Fibroblast of pulmonary artery (primary cell): ENCODE measurements around the gene RPTOR.

Experiments
- DNase-seq: peaks from one replicate; pipeline ENCODE4 v3.0.0-alpha.2; 2010; ENCODE audit warnings: low read depth
- H3K4me3 ChIP-seq: replicated peaks from 2 replicates; pipeline ENCODE4 v1.5.1; 2011; ENCODE audit warnings: low read depth, mild to moderate bottlenecking, control low read depth, low read length, moderate library complexity
- TF ChIP-seq, protein P1 (sequence below): IDR thresholded peaks from 2 replicates; pipeline ENCODE4 v1.5.1; 2011; ENCODE audit warnings: mild to moderate bottlenecking, control low read depth, low read length, inconsistent platforms; ENCODE audit errors: missing control alignments

Gene RPTOR

DNA sequence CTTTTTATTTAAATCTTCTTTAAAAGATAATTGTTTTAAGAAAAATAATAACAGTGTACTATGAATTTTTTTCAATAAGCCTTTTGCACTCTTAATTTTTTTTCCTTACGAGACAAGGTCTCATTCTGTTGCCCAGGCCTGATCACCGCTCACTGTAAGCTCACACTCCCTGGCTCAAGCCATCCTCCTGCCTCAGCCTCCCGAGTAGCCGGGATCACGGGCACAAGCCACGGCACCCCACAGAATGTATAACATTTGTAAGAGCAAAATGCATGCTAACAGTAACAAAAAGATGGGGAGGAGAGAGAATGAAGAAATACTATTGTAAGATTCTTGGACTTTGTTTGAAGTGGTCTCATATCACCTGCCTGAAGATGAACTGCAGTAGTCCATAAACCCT is 320.1 kb downstream of the RPTOR start:
- no peak for DNase-seq
- no peak overlapping the region for H3K4me3 ChIP-seq
- TF ChIP-seq, protein P1, sequence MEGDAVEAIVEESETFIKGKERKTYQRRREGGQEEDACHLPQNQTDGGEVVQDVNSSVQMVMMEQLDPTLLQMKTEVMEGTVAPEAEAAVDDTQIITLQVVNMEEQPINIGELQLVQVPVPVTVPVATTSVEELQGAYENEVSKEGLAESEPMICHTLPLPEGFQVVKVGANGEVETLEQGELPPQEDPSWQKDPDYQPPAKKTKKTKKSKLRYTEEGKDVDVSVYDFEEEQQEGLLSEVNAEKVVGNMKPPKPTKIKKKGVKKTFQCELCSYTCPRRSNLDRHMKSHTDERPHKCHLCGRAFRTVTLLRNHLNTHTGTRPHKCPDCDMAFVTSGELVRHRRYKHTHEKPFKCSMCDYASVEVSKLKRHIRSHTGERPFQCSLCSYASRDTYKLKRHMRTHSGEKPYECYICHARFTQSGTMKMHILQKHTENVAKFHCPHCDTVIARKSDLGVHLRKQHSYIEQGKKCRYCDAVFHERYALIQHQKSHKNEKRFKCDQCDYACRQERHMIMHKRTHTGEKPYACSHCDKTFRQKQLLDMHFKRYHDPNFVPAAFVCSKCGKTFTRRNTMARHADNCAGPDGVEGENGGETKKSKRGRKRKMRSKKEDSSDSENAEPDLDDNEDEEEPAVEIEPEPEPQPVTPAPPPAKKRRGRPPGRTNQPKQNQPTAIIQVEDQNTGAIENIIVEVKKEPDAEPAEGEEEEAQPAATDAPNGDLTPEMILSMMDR: no peak

DNA sequence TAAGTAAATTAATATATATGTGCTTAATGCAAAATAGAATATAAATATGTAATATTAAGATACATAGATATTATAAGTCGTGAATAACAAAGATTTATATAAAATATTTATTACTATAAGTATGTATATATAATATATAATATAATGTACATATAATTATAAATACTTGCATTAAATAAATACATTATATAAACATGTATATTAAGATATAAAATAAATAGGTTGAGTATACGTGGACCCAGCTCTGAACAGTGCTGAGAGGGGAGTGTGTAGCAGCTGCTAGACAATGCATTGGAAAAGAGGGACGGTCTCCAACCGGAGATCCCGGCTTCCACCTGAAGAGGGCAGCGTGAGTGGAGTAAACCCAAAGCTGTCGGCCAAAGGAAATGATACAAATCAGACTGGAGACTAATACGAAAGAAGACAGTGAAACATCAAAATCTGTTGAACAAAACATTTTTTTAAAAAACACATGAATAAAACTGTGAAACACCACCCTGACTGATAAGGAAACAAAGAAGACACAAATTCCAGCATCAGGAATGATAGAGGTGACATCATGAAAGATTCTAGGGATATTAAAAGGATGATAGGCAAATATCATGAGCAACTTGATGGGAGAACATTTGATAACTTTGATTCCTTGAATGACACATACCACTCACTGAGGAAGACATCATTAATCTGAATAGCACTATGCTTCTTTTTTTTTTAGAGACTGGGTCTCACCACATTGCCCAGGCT is 321.6 kb downstream of the RPTOR start:
- TF ChIP-seq, protein P1: peak; percentile 91
- DNase-seq: peak; percentile 71

DNA sequence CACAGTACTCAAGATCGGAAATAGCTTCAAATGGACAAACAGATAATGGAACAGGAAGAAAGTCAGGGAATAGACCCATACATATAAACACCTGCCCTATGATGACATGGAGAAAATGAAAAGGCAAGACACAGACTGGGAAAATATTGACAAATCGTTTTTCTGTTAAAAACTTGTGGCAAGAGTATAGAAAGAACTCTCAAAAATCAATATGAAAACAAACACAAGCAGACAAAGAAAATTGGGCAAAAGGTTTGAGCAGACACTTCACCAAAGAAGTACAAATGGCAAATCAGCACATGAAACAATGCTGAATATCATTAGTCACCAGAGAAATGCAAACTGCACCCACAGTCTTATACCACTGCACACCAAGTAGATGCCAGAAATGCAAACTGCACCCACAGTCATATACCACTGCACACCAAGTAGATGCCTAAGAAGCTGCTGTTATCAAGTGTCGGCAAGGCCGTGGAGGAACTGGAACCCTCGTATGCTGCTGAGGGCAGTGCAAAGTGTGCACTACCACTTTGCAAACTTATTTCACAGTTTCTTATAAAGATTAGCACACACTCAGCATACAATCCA is 323.5 kb downstream of the RPTOR start:
- DNase-seq: no peak
- H3K4me3 ChIP-seq: no peak overlapping the region
- TF ChIP-seq, protein P1: no peak

More for the DNA sequence above, 321.6 kb downstream of the RPTOR start:
- no peak overlapping the region for H3K4me3 ChIP-seq

DNA sequence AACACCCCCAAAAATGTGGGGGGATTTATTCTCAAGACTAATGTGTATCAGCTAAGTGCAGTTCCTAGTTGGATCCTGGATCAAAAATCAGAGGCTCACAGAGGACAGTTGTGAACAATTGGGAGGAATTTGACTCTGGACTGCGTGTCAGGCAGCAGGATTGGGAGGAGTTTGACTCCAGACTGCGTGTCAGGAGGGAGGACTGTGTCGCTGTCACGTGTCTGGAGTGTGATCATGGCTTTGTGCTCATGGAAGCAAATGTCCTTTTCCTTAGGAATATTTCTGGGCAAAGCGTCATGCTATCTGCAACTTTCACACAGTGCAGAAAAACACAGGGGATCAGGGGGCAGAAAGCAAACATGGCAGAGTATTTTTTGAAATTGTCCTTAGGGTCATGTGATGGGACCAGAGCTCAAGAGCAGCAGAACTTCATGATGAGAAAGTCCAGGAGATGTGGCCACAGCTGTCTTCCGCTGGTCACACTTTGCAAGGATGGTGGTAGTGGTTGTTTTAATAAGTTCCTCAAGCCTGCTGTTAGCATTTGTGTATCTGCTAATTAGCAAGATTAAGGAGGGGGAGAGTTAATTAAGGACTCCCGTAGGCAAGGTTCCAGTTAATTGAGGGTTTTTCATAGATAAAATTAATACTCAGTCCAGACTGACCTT is 325.0 kb downstream of the RPTOR start:
- no peak for DNase-seq
- TF ChIP-seq, protein P1: no peak
- H3K4me3 ChIP-seq: no peak overlapping the region

DNA sequence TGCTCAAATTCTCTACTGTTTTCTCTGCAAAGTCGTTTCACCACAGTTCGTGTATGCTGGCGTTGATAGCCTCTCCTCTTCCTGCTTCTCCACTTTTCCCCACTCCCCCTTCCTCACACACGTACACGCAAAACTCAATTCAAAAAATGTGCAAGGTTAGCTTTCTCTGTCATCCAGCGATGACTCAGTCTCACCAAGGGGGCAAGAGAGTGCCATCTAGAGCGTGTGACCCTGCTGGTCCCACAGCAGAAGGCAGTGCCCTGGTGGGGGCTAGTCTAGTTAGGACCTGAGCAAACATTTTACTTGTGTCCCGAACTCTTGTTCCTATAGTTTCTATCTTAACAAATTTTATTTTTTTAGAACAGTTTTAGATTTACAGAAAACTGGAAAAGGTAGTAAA is 325.8 kb downstream of the RPTOR start:
- TF ChIP-seq, protein P1: no peak
- no peak for DNase-seq
- H3K4me3 ChIP-seq: no peak overlapping the region

DNA sequence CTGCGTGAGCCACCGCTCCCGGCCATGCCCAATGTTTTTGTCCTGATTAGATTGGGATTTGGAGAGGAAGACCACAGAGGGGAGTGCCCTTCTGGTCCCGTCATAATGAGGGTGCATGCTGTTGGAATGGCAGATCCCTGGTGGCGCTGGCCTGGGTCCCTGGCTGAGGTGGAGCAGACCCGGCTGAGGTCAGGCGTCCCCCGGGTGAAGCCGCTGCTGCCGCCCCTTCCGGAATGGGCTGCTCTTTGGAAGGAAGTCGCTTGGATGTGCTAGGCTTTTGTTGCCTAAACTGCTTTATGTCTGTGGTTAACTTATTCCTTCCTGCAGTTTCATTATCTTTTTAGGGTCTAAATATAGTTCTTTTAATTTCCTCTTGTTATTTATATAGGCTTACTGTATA is 326.7 kb downstream of the RPTOR start:
- no peak overlapping the region for H3K4me3 ChIP-seq
- TF ChIP-seq, protein P1: no peak
- DNase-seq: no peak
